Uterus (tissue), 4 donors: Measurements from ENCODE around the gene GCSAM. TPM values are rescaled to one million over a fixed set of nuclear protein-coding genes. Genes with fewer than 3 reads are reported as not detected.

Source experiments
- DNase-seq, 2 donors: peaks; one replicate each; pipeline ENCODE4 v3.0.0-alpha.2; 2019 to 2020
- H3K27ac ChIP-seq, 2 donors: fragments of 200-600 bp; sonication (generic); 1 replicate in 1 of 2; 2 replicates in 1 of 2; pipeline ENCODE4 v1.5.1; 2016 to 2018
- H3K27me3 ChIP-seq, 2 donors: fragments of 200-600 bp; sonication (generic); one replicate each; pipeline ENCODE4 v1.5.1; 2018 to 2019; ENCODE audit warnings: control low read depth in 1 of 2
- H3K36me3 ChIP-seq, 2 donors: fragments of 200-600 bp; sonication (generic); one replicate each; pipeline ENCODE4 v1.5.1; 2019; ENCODE audit warnings: control low read depth in 1 of 2
- H3K4me1 ChIP-seq, 2 donors: fragments of 200-600 bp; sonication (generic); one replicate each; pipeline ENCODE4 v1.5.1; 2018 to 2019; ENCODE audit warnings: control low read depth in 1 of 2
- H3K4me3 ChIP-seq, 2 donors: fragments of 200-600 bp; sonication (generic); 1 replicate in 1 of 2; 2 replicates in 1 of 2; pipeline ENCODE4 v1.5.1; 2018 to 2019; ENCODE audit warnings: mild to moderate bottlenecking in 1 of 2
- H3K9me3 ChIP-seq, 2 donors: fragments of 200-600 bp; sonication (generic); one replicate each; pipeline ENCODE4 v1.5.1; 2019; ENCODE audit warnings: control low read depth in 1 of 2
- CTCF ChIP-seq, 4 experiments: fragments of 200-600 bp in 2 of 4; fragments of 450-650 bp in 2 of 4; sonication (generic) in 2 of 4; IDR thresholded peaks; one replicate each; pipeline ENCODE4 v1.5.1; 2016 to 2019; ENCODE audit warnings: antibody characterized with exemption in 4 of 4, mild to moderate bottlenecking in 2 of 4, moderate library complexity in 1 of 4
- POLR2A ChIP-seq, 2 donors: fragments of 450-650 bp; IDR thresholded peaks; one replicate each; pipeline ENCODE4 v1.6.1; 2016; ENCODE audit warnings: antibody characterized with exemption in 2 of 2, mild to moderate bottlenecking in 1 of 2, moderate library complexity in 1 of 2
- intact Hi-C: fragments of 100-400 bp; cut with DNase I; formaldehyde crosslinking; loops from one replicate; pipeline ENCODE4 v1.15.1; 2023; ENCODE audit warnings: low total_unique reads
- total RNA-seq, 4 donors: library from RNA; depleted of rRNA in 3 of 4; stranded (reverse); fragments of >200 nt in 3 of 4; gene quantifications; one replicate each; pipeline versions ENCODE4 v1.1.0 to v1.2.4, GENCODE V29; 2014 to 2023
- donor health status: DM: yes; HTN: yes; CAD: no.

GCSAM gene
- total RNA-seq, 4 donors from 2014 or later = 0.14 TPM; not detected in 3

GRCh38 chr3:112140584-112140983, 7.5 kb upstream of the GCSAM start:
- no peak for DNase-seq
- no peaks in the 10 kb centered on the region for H3K36me3 ChIP-seq
- no peak overlapping the region for H3K27ac ChIP-seq
- intact Hi-C loops = no loop called here
- no peaks in the 10 kb centered on the region for H3K27me3 ChIP-seq
- H3K9me3 ChIP-seq = no peaks in the 10 kb centered on the region
- H3K4me3 ChIP-seq = no peak overlapping the region
- TF ChIP-seq CTCF (IDR thresholded peaks at IDR 0.05) = no peak
- no peak for TF ChIP-seq POLR2A (IDR thresholded peaks at IDR 0.05)
- H3K4me1 ChIP-seq = no peaks in the 10 kb centered on the region

GRCh38 chr3:112138219-112138969, 5.3 kb upstream of the GCSAM start:
- no peaks in the 10 kb centered on the region for H3K9me3 ChIP-seq
- TF ChIP-seq POLR2A (IDR thresholded peaks at IDR 0.05) (no peak), CTCF (IDR thresholded peaks at IDR 0.05) (no peak)
- no peaks in the 10 kb centered on the region for H3K27me3 ChIP-seq

GRCh38 chr3:112137781-112138180, 4.7 kb upstream of the GCSAM start:
- Histone ChIP-seq H3K4me1 (no peaks in the 10 kb centered on the region), H3K36me3 (no peaks in the 10 kb centered on the region), H3K9me3 (no peaks in the 10 kb centered on the region), H3K27ac (no peak overlapping the region), H3K4me3 (no peak overlapping the region), H3K27me3 (no peaks in the 10 kb centered on the region)
- DNase-seq = no peak
- no peak for TF ChIP-seq POLR2A (IDR thresholded peaks at IDR 0.05)
- no peak for TF ChIP-seq CTCF (IDR thresholded peaks at IDR 0.05)
- intact Hi-C loops = no loop called here

More at GRCh38 chr3:112138219-112138969, 5.3 kb upstream of the GCSAM start:
- Histone ChIP-seq H3K4me3 (no peak overlapping the region), H3K4me1 (no peaks in the 10 kb centered on the region), H3K27ac (no peak overlapping the region), H3K36me3 (no peaks in the 10 kb centered on the region)
- DNase-seq = no peak
- intact Hi-C loops = no loop called here

- no peak for DNase-seq
- H3K27ac ChIP-seq = no peak overlapping the region
These were observed 4.1 kb upstream of the GCSAM start for GRCh38 chr3:112136959-112137693.

More at GRCh38 chr3:112136959-112137693, 4.1 kb upstream of the GCSAM start:
- TF ChIP-seq CTCF (IDR thresholded peaks at IDR 0.05) (peak in 1 of 4 experiments; percentile 27), POLR2A (IDR thresholded peaks at IDR 0.05) (no peak)
- H3K27me3 ChIP-seq = no peaks in the 10 kb centered on the region
- H3K9me3 ChIP-seq = no peaks in the 10 kb centered on the region
- no peaks in the 10 kb centered on the region for H3K36me3 ChIP-seq
- H3K4me3 ChIP-seq = no peak overlapping the region
- no peaks in the 10 kb centered on the region for H3K4me1 ChIP-seq
- intact Hi-C loops = no loop called here
